H1 (cell line): ENCODE data around the gene ASPHD2. TPM values are rescaled to one million over a fixed set of nuclear protein-coding genes. Genes with fewer than 3 reads are reported as not detected.

Experiments
- EGR1 ChIP-seq: IDR thresholded peaks from 2 replicates; pipeline ENCODE4 v1.6.1; 2011; ENCODE audit warnings: low read depth, low read length, borderline replicate concordance
- GTF2F1 ChIP-seq: IDR thresholded peaks from 2 replicates; pipeline ENCODE4 v1.6.1; 2012; ENCODE audit warnings: low read depth, low read length, improper control_type of control experiment, borderline replicate concordance
- POLR2AphosphoS5 ChIP-seq: IDR thresholded peaks from 2 replicates; pipeline ENCODE4 v1.6.1; 2011; ENCODE audit warnings: low read depth, low read length
- polyA plus RNA-seq, 7 experiments: library from polyadenylated mRNA; depleted of rRNA in 3 of 7; stranded (reverse) in 5 of 7; unstranded in 2 of 7; fragments of >200 nt in 5 of 7; fragments of 200-250 nt in 2 of 7; gene quantifications; 1 replicate in 5 of 7; 2 replicates in 1 of 7; 4 replicates in 1 of 7; pipeline versions ENCODE4 v1.2.1 to v1.2.3, GENCODE V29; 2011 to 2013; ENCODE audit warnings: missing spikeins in 2 of 7, mixed read lengths in 2 of 7
- total RNA-seq: library from RNA; stranded (reverse); fragmentation: NEBNext Ultra II Directional; extraction: Animal tissue kit (Norgen Biotek cat#: 25700); gene quantifications from 2 replicates; pipeline ENCODE4 v1.2.1, GENCODE V29; 2021

The ASPHD2 gene
- total and polyA plus RNA-seq, 2 of the 8 experiments (the other 6 are each of a cell fraction or from before 2014, with no cell fraction given): 7.2 to 11.0 TPM

- TF ChIP-seq EGR1 (no peak), POLR2AphosphoS5 (no peak), GTF2F1 (no peak)
- TF ChIP-seq, all 59 proteins: peak for 0
Measured at GRCh38 chr22:26483043-26483438, 54.0 kb downstream of the ASPHD2 start (continued).
